WI38 (cell line): Measurements from ENCODE around the gene SPSB1.

Experiments used
- H3K4me3 ChIP-seq: 2 replicates; pipeline ENCODE4 v1.5.1; 2011; ENCODE audit warnings: low read depth, mild to moderate bottlenecking, control low read depth, low read length
- TF ChIP-seq, protein P1 (sequence below): IDR thresholded peaks from 2 replicates; pipeline ENCODE4 v1.5.1; 2012; ENCODE audit warnings: low read depth, mild to moderate bottlenecking, control low read depth, low read length

SPSB1 gene

DNA sequence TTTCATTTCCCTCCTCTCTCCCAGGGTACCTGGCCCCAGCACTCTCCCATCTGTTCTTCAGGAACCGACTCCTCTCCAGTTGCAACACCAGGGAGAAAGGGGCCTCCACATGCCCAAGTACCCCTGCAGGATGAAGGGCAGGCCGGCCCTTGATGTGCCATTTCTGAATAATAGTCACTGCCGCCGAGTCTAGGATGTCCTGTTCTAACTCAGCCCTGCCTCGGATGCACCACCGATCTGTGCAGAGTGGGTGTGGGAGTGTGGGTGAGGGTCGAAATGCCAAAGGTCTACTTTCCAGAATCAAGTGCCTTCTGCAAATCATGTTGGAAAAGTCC is 25.4 kb upstream of the SPSB1 start:
- TF ChIP-seq, protein P1, sequence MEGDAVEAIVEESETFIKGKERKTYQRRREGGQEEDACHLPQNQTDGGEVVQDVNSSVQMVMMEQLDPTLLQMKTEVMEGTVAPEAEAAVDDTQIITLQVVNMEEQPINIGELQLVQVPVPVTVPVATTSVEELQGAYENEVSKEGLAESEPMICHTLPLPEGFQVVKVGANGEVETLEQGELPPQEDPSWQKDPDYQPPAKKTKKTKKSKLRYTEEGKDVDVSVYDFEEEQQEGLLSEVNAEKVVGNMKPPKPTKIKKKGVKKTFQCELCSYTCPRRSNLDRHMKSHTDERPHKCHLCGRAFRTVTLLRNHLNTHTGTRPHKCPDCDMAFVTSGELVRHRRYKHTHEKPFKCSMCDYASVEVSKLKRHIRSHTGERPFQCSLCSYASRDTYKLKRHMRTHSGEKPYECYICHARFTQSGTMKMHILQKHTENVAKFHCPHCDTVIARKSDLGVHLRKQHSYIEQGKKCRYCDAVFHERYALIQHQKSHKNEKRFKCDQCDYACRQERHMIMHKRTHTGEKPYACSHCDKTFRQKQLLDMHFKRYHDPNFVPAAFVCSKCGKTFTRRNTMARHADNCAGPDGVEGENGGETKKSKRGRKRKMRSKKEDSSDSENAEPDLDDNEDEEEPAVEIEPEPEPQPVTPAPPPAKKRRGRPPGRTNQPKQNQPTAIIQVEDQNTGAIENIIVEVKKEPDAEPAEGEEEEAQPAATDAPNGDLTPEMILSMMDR = no peak
- H3K4me3 ChIP-seq = no peak overlapping the region

DNA sequence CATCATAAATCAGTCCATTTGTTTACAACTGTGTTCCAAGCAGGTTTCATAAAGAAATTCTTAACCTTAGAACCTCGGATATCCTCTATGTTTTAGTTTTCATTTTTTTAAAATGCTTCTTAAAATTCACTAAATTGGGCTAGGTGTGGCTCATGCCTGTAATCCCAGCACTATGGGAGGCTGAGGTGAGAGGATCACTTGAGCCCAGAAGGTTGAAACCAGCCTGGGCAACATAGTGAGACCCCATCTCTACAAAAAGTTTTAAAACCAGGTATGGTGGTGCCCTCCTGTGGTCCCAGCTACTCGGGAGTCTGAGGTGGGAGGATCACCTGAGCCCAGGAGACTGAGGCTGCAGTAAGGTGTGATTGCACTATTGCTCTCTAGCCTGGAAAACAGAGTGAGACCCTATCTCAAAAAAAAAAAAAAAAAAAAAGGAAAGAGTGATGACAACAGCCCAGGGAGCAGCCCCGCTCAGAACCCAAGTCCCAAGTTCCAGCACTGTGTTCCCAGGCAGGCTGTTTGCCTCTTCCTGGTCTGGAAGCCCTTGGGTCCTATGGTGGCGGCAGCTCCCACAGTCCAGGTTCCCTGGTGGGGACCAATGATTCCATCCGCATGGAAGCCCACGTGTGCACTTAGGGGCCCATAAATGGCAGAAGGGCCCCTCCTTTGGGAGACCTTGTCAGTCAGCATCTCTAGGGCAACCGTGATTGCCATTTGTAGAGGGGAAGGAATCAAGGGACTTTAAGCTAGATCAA is 24.7 kb upstream of the SPSB1 start:
- TF ChIP-seq, protein P1 = no peak

DNA sequence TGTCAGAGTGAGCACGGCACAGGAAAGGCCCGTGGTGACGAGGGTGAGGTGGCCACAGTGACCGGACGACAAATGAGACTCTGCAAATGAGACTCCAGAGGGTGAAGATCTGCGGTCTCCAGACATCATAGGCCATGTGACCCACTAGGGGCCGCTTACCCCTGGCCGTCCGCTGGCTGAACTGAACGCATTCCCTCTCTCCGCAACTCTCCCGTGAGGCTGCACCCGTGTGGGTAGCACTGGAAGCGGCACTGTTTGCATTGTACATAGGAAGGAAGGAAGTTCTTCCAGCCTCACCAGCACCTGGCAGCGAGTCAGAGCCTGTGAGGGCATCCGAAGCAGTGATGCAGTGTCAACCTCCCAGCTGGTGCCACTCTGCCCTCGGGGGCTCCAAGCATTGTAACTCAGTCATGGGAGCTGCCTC is 23.6 kb upstream of the SPSB1 start:
- no peak overlapping the region for H3K4me3 ChIP-seq
- TF ChIP-seq, protein P1 = no peak

More for the DNA sequence above, 24.7 kb upstream of the SPSB1 start:
- H3K4me3 ChIP-seq = no peak overlapping the region

DNA sequence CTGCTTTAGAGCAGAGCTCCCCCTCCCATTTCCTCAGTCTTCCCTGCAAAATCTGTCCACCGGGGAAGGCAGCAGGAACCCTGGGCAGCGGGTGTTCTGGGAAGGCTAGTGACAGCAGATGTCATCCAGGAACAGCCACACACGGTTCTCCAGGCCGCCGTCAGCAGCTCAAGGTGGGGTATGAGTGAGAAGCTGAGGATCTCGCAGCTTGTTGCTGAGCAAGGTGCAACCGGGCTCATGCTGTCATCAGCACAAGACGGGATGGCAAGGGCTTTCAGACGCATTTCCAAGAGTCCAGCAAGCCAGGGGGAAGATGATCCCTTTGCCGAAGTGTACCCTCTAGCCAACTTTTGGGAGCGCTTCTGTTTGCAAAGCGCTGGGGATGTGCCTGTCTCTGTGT is 23.0 kb upstream of the SPSB1 start:
- H3K4me3 ChIP-seq = no peak overlapping the region
- TF ChIP-seq, protein P1 = no peak

DNA sequence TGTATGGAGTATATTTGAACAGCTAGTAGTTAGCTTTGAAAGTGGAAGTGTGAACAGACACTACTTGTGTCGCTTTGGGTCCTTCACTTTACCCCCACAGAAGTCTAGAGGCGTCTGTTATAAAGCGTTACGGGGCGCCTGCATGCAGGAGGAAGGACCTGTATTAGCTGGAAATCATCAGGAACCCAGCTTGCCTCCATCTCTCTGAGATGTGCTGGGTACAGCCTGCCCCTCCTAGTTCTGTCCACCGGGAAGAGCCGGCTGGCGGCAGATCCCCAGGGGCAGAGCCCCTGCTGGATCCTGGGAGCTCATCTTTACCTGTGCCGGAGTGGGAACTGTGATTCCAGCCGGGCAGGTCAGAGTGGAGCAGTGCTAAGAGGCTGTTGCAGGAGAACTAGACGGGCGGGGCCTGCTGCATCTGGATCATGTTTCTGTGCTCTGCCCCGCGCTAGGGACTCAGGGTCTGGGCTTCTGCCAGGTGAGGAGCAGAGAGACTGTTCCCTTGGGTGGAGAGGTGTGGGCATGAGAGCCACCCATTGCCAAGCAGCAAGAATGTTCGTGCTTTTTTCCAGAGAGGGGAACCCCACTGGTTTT is 22.3 kb upstream of the SPSB1 start:
- no peak overlapping the region for H3K4me3 ChIP-seq
- TF ChIP-seq, protein P1 = no peak

DNA sequence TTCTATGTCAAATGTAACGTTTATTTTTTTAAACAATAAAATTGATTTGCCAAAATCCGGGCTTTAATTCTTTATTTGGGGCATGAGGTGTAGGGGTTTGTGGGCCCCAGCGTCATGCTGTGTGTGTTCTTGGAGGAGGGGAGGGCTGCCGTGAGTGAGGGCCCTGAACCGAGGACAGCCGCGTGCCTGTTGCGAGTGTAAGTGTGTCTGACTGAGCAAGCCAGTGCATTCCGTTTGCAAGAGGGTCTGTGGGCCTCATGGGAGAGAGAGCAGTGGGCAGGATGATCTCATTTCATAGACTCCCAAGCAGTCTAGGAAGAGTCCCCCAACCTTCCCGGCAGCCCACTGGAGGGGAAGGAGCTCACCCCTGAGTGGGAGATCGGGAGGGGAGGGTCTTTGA is 21.4 kb upstream of the SPSB1 start:
- H3K4me3 ChIP-seq = no peak overlapping the region
- TF ChIP-seq, protein P1 = no peak

DNA sequence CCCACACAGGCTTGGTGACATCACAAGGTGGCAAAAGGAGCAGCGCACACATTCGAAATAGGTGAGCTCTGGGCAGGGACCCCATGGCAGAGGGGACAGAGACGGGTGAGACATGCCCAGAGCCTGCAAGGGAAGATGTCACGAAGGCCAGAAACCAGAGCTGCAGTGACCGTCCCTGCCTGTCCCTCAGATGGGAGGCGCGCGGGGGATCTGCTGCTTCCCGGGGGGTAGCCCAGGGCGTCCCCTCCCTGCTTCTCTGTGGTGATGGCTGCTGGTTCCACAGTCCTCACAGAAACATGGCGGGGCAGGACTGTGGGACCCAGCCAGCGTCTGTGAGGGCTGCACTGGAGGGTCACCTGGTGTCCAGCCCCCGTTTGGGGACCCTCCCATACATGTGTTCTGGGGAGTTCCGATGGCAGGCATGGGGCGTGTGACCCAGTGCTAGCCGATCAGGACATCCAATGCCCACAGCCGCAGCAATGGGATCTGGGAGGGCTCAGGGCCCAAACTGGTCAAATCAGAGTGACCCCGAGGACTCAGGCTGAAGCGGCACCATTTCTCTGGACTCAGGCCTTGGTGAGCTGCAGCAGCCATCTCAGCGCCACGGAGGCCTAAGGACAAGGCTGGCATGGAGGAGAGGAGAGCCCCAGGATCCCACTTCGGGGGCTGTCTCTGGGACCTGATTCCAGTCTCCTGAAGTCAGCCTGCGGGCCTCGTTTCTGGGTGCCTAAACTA is 20.7 kb upstream of the SPSB1 start:
- TF ChIP-seq, protein P1 = no peak
- H3K4me3 ChIP-seq = no peak overlapping the region
